HL-60/S4 treated with retinoic acid at 250 ng/mL for 4 days and 3 days (cell line): ENCODE measurements around the gene MYADML2.
"Not testable (repeated sequence)": the region's sequence is repeated elsewhere in the genome, so short reads cannot be mapped to it uniquely, and the experiment has no call there.

Experiments
- in situ Hi-C: fragments of 300-500 bp; cut with MboI; formaldehyde crosslinking; loops from 2 replicates; pipeline ENCODE4 v1.7.0; 2022; ENCODE audit warnings: low sequenced_read_pairs

MYADML2 gene

DNA sequence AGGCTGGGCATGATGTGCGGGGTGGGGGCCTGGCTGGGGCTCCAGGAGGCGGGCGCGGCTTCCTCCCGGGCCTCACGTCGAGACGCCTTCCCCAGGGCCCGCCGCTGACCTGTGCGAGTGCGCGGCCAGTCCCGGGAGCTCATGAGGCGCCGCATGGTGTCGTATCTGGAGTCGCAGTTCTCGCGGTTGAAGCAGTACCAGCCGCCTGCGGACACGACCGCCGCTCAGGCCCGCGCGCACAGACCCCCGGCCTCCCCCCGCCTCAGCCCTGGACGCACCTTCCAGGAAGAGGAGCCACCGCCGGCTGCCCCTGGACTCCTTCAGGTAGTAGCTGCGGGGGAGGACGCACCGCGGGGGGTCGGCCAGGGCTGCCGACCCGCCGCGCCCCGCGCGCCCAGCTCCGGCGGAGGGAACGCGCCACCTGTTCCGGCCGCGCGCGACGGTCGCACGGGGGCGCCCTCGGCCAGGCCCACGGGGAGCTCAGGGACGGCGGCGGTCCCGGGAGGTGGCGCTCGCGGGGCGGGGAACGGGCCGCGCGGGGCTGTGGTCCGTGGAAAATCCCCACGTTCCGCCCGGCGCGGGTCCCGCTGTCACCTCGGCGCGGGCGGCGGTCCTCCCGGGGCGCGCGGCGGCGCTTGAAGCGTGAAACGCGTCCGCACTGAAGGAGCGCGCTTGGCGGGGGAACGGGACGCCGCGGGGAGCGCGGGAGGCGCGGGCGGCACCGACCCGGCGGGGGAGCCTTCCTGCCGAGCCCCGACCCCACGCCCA is 12.5 kb upstream of the MYADML2 start:
- in situ Hi-C loops = no loop called here

DNA sequence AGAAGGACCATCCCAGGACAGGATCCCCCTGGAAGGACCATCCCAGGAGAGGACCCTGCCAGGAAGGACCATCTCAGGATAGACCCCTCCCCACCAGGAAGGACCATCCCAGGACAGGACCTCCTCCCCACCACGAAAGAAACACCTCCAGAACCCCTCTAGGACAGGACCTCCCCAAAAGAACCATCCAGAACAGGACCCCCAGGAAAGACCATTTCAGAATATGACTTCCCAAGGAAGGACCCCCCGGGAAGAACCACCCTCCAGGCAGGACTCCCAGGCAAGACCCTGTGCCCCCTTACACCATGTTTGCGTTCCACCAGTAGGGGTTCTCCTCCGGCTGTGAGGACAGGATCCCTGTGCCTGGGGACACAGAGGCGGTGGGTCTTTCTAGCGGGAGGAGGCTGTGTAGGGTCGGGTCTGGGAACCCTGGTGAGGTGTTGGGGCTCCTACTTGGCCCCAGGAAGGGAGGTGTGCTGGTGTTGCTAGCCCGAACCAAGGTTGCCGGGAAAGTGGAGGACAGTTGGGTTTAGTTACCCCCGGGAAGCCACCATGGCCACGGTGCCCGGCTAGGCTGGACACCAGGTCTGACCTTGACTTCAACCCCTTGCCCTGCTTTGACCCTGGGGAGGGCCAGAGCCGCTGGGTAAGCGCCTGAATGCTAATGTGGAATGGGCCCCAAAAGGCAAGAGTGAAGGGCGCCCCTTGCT is 11.8 kb upstream of the MYADML2 start:
- in situ Hi-C loops = no loop called here

DNA sequence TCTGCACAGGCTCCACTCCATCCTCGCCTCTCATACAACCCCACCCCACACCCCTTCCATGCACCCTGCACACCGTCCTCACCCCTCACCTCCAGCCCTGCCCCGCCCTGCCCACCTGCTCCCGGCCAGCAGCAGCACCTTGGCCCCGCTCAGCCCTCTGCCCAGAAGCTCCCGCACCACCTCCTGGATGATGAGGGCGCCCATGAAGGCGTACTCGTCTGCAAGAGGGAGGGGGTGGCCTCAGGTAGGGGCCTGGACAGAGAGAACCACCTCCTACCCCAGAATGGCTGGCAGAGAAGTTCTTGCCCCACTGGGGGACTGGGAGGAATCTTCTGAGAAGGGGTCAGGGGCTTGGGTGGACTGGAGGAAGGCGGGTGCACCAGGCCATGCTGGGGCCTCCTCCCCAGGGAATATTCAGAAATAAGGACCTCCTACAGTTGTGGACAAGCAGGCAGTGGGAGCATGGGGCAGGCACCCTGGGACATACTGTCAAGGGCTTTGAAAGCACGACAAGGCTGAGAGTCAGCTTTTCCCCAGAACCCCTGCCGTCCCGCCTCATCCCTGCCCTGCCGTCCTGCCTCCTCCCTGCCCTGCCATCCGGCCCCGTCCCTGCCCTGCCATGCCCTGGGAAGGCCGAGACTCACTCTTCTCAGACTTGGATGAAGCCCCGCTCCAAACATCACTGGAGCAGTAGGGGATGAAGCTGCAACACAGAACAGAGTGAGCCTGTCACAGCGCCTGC is 10.8 kb upstream of the MYADML2 start:
- in situ Hi-C loops = no loop called here

DNA sequence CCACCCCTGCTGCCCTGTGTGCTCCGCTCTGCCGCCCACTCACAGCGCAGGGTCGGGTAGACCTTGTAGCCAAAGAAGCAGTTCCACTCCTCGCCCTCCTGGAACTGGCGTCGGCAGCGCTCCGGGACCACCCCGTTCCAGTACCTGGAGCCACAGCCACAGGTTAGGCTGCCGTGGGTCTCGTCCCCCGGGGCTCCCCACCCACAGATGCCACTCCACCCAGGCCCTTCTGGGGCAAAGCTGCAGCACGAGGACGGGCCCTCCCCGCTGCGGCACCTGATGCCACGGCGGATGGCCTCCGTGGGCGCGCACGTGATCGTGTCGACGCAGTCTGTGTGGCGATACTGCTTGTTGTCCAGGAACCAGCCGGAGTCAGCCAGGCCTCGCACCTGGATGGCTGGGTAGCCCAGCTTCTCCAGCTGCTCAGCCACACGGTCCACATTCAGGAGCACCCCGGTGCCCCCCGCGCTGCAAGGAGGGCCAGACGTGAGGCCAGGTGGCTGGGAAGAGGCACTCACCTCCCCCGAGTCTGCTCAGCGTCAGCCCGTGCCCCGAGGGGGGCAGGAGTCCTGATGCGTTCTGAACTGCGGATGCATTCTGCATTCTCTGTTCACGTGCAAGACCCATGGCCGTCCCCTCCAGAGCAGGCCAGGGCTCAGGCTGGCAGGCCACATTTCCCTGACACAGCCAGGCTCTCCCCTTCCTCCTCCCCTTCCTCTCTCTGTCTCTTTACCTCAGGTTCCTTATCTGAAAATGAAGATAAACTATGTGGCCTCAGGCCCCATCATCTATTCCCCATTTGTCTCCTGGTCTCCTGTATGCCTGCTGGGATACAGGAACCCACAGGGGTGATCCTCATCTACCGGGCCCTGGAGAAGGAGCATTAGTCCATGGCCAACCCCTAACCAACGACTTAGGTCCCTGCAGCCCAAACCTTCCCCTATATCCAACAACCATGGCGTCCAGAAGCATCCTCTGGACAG is 9.9 kb upstream of the MYADML2 start:
- in situ Hi-C loops = no loop called here

DNA sequence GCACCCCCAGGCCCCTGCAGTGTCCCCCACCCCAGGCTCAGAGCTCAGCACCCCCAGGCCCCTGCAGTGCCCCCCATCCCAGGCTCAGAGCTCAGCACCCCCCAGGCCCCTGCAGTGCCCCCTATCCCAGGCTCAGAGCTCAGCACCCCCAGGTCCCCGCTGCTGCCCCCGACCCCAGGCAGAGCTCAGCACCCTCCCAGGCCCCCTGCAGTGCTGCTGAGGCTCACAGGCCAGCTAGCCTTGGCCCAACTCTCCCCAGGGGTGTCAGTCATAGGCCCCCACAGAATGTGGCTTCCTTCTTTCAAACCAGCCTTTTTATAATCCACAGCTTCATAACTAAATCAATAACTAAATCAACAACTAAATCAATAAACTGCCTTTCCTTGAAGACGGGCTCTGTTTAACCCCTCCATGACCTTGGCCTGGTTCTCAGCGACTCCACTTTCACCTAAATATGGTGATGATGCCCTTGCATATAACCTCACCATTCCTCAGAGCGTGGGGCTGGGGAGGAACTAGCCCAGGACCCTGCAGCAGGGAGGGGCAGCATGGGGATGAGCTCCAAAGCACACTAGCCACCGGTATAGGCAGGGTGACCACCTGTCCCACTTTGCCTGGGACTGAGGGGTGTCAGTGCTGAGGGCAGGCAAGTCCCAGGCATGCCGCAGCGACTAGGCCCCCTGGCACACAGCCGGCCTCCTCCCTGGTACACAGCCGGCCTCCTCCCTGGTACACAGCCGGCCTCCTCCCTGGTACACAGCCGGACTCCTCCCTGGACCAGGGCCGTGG is 8.9 kb upstream of the MYADML2 start:
- in situ Hi-C loops = no loop called here

DNA sequence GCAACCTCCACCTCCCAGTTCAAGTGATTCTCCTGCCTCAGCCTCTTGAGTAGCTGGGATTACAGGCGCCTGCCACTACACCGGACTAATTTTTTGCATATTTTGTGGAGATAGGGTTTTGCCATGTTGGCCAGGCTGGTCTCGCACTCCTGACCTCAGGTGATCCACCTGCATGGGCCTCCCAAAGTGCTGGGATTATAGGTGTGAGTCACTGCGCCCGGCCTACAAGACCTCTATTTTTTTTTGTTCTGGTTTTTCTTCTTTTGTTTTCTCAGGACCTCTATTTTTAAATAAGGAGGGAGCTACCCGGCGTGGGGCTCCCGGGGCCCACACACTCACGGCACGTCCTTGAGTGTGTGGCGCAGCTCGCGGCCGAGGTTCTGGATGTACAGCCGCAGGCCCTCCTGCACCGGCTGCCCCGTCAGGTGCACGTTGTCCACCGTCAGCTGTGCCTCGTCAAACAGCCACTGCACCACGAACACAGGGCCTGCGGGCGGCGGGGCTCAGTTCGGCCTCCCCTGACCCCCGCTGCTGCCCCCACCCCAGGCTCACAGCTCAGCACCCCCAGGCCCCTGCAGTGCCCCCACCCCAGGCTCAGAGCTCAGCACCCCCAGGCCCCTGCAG is 8.1 kb upstream of the MYADML2 start:
- in situ Hi-C loops = no loop called here

DNA sequence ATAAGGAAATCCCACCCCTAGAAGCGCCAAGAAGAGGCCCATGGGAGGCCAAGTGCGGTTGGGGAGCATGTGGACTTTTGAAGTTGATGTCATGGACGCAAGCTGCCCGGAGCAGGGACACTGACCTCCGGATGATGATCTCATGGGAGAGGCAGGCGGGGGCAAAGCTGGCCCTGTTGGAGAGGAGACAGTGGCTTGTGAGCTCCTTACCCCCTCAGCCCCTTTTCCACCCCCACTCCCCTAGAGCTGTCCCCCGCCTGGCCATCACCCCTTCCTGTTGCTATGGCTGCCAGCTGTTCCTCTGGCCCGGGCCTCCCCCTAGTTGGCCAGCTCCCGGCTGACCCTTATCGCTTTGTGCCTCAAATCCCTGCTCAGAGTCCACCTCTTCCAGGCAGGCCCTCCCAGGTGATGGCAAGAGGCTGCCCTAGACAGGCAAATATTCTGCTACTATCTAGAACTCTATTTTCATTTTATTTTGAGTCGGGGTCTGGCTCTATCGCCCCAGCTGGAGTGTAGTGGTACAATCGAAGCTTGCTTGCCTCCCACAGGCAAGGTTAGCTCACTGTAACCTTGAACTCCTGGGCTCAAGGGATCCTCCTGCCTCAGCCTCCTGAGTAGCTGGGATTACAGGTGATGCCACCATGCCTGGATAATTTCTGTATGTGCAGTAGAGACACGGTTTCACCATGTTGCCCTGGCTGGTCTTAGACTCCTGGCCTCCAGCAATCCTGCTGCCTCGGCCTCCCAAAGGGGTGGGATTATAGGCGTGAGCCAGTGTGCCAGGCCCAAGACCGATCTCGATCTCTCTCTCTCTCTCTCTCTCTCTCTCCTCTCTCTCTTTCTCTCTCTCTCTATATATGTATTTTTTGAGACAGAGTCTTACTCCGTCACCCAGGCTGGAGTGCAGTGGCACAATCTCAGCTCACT is 7.4 kb upstream of the MYADML2 start:
- in situ Hi-C loops = no loop called here

DNA sequence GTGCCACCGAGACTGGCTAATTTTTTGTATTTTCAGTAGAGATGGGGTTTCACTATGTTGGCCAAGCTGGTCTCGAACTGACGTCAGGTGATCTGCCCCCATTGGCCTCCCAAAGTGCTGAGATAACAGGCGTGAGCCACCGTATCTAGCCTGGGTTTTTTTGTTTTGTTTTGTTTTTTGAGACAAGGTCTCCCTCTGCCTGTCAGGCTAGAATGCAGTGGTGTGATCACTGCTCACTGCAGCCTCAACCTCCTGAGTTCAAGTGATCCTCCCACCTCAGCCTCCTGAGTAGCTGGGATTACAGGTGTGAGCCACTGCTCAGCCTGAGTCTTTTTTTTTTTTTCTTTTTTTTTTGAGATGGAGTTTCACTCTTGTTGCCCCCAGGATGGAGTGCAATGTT is 6.4 kb upstream of the MYADML2 start:
- in situ Hi-C loops = not testable (repeated sequence)

DNA sequence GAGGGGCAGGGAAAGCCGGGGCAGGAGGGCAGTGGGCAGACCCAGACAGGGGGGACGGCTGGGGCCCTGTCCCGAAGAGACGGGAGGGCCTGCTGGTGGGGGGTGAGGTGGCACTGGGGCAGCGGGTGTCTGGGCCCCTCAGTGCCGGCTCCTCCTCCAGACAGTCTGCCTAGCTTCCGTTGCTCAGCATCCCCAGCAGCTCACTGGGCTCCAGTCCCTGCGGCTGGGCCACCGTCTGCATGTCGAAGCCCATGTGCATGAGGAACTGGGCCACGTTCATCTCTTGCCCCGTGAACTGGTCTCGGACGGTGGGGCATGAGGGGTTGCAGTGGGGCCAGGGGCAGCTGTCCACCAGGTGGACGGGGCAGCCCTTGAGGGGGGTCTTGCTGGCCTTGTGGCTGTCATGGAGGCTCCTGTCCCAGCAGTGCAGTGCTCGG is 5.8 kb upstream of the MYADML2 start:
- in situ Hi-C loops = no loop called here

DNA sequence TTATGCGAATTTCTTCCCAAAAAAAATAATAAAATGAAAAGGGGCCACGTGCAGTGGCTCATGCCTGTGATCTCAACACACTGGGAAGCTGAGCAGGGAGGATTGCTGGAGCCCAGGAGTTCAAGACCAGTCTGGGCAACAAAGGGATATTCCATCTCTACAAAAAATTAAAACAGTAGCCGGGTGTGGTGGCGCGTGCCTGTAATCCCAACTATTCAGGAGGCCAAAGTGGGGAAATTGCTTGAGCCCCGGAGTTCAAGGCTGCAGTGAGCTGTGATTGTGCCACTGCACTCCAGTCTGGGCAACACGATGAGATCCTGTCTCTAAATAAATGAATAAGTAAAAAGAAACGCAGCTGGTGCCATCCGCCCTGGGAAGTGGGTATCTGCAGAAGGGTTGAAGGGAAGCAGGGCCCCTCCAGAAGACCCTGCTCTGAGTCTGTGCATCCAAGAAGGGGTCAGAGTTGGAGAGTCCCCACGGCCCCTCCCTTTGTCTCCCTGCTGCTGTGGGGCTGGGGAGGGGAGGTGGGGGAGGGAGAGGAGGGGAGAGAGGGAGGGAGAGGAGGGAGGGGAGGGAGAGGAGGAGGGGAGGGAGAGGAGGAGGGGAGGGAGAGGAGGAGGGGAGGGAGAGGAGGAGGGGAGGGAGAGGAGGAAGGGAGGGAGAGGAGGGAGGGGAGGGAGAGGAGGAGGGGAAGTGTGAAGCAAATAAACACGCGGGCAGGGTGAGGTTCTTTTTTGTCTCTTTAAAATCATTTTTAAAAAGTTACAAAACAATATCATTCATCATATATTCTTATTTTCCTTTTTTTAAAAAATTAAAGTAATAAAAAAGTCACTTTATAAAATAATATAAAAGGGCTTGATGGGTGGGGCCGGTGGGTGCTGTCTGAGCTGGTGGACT is 5.0 kb upstream of the MYADML2 start:
- in situ Hi-C loops = no loop called here

DNA sequence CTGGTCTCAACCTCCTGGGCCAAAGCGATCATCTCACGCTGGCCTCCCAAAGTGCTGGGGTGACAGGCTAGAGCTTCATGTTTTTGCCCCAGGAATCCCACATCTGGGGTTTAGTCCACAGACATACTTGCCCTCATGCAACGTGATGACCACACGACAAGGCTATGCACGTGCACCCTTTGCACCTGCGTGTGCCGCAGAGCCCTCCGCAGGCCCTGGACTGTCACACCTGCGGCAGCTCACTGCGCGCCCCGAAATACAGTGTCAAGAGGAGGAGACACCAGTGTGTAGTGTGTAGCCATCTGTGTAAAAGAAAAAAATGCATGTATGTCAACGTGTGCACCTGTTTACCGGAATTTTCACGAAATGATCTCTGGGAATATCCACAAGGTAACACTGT is 3.5 kb upstream of the MYADML2 start:
- in situ Hi-C loops = no loop called here

DNA sequence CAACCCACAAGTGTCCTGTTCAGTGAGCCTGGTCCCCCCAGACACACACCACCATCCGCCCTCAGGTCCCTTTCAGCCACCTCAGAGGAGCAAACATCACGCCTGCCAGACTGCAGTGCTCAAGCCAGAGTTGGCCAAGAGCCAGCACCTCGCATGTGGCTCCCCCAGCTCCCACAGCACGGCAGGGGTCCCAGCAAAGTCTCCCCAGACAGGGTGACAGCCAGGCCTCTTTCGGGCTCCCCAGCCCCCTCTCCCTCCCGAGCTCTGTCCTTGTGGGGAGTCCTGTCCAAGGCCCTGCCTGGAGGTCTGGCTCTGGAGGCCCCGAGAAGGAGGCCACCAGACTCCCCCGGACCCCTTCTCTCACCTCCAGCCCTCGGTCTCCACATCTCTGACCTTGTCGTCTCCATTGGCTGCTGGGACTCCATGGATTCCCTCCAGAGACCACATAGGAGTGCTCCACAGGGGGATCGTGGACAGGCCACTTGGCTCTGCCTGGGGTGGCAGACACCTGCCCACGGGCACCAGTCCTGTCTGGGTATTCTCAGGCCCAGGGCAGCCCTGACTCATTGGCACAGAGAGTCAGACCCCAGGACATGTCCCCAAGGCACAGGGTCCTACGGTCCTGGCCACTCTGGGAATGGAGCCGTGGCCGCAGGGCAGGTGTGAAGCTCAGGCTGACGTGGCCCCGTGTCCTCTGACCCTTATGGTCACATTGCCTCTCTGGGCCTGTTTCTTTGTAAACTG is 1.8 kb upstream of the MYADML2 start:
- in situ Hi-C loops = no loop called here

DNA sequence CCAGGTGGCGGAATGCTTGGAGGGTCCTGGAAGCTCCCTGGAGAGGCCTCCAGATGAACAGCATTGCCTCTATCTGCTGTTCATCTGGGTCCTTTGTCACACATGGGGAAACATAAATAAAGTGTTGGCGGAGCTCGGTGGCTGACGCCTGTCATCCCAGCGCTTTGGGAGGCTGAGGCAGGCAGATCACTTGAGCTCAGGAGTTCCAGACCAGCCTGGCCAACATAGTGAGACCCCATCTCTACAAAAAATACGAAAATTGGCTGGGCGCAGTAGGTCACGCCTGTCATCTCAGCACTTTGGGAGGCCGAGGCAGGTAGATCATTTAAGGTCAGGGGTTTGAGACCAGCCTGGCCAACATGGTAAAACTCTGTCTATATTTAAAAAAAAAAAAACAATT is 2.2 kb downstream of the MYADML2 start:
- in situ Hi-C loops = no loop called here

DNA sequence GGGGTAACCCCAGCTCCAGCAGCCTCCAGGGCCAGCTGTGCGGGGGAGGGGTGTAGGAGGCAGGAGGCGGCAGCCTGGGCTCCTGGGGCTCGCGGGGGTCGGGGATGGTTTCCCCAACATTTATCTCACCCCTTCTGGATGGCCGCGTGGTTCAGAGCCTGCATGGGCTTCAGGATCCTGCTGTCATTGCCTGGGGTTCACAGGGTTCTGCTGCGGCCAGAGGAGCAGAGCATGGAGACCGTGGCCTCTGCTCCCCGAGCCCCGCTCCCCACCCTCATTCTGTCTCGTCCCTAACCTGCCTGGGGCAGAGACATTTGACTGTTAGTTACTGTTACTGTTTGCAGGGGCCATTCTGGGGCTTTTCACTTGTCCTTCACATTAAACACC is 4.9 kb downstream of the MYADML2 start:
- in situ Hi-C loops = no loop called here

DNA sequence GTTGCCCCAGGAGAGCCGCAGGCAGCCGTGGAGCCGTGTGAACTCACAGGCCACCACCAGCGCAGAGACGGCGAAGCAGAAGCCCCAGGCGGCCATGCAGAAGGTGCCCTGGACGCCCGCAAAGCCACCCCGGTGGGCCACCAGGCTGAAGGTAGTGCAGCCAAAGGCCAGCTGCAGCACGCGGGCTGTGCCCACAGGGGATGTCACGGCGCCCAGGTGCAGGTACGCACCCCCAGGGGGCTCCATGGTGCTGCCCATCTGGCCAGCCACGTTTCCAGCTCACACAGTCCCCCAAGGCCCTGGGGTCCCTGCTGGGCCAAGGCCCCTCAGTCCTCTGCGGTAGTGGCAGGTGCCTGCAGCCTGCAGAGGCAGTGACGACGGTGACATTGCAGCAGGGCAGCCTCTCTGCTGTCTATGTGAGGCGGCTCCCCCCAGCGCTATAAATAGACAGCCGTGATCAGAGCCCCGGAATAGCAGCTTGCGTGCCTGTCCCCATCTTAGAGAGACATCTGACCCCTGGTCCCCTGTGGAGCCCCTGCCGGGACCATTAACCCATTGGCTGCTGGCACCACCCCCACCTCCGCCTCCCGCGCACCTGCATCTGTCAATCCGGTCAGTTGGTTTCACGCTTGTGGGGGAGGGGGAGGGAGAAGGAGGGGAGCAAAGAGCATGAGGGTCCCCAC is 5.4 kb downstream of the MYADML2 start:
- in situ Hi-C loops = no loop called here
